ENCODE data around the gene ERFE. TPM values are rescaled to one million over a fixed set of nuclear protein-coding genes. Genes with fewer than 3 reads are reported as not detected.

Gene ERFE
- total and polyA plus RNA-seq, 2 of the 4 experiments (the other 2 are of a cell fraction), result 1.3 to 3.5 TPM

- no peak overlapping the region; a peak in 1 of 4 replicates for H4K8ac ChIP-seq (ENCODE audit: low read depth in 2 of 2, low read length in 2 of 2)
- H3K9me1 ChIP-seq (ENCODE audit: insufficient read depth, low read length), result 0 out of 2 replicates have a peak, but pooled peaks cover 7% of the 10 kb centered on the region
- no peak overlapping the region for H3K14ac ChIP-seq (replicated peaks; ENCODE audit: low read depth, low read length)
- H3K4me2 ChIP-seq (ENCODE audit: low read depth, low read length), result no peak overlapping the region
- ChIA-PET CTCF (no interaction called here), POLR2A (ENCODE audit: unreplicated experiment) (no interaction called here)
- peak overlapping the region; percentile 44; the same call in 1 of the 2 replicates for H2AK5ac ChIP-seq (ENCODE audit: low read depth, low read length)
- H3K27me3 ChIP-seq (ENCODE audit: control insufficient read depth, insufficient read depth, low read length), result no peaks in the 10 kb centered on the region
- H3K4me3 ChIP-seq (ENCODE audit: insufficient read depth, low read depth, low read length), result no peak overlapping the region
- dilution Hi-C loops (cut with HindIII; ENCODE audit: low sequenced_read_pairs, unreplicated experiment) (no loop called here), in situ Hi-C loops (cut with MboI; ENCODE audit: low sequenced_read_pairs) (no loop called here), intact Hi-C loops (cut with micrococcal nuclease) (no loop called here)
- no TSS peak for BruUV-seq (replicated peaks)
- H3K18ac ChIP-seq (ENCODE audit: low read depth, low read length), result peak overlapping the region; percentile 7; the same call in 1 of the 2 replicates
- ATAC-seq (ENCODE audit: low read depth) (peak; percentile 37), DNase-seq (no peak)
- H3K9ac ChIP-seq (ENCODE audit: low read depth, low read length), result no peak overlapping the region
- H3K56ac ChIP-seq (ENCODE audit: extremely low read depth, insufficient read depth, low read length), result no peak overlapping the region
- H3K79me1 ChIP-seq (ENCODE audit: low read depth in 1 of 2, low read length in 2 of 2), result no peaks in the 10 kb centered on the region
- H4K20me1 ChIP-seq (ENCODE audit: insufficient read depth, low read length), result no peaks in the 10 kb centered on the region
- H3K23ac ChIP-seq (ENCODE audit: low read depth, low read length), result no peak overlapping the region
- H4K91ac ChIP-seq (ENCODE audit: insufficient read depth, low read depth, low read length), result no peak overlapping the region
- TF ChIP-seq RFX5 (IDR thresholded peaks at IDR 0.05; ENCODE audit: low read depth, low read length) (no peak), CHD1 (IDR thresholded peaks at IDR 0.05; ENCODE audit: low read depth, low read length) (no peak), CTCF (conservative IDR thresholded peaks at IDR 0.05; ENCODE audit: low read depth, low read length) (peak; percentile 14; the same call in 1 of the 2 replicates)
- H2BK20ac ChIP-seq (ENCODE audit: low read depth, low read length), result no peak overlapping the region
- H2BK15ac ChIP-seq (ENCODE audit: low read depth, low read length), result no peak overlapping the region; the same call in 2 of the 3 replicates
- no peaks in the 10 kb centered on the region for H3K9me3 ChIP-seq (ENCODE audit: control insufficient read depth, insufficient read depth, low read length)
- H3K4me1 ChIP-seq (ENCODE audit: control insufficient read depth, insufficient read depth, low read length), result peaks cover 10% of the 10 kb centered on the region
- peak overlapping the region; percentile 66; the same call in 1 of the 2 replicates for H3K27ac ChIP-seq (ENCODE audit: insufficient read depth, low read length)
- no peak overlapping the region; the same call in 1 of the 2 replicates for H3K4ac ChIP-seq (ENCODE audit: low read depth, low read length)
- H4K5ac ChIP-seq (ENCODE audit: low read depth, low read length), result no peak overlapping the region
- H2AFZ ChIP-seq (replicated peaks; ENCODE audit: low read length, poor library complexity), result peak overlapping the region; percentile 18
- H3K36me3 ChIP-seq (ENCODE audit: control insufficient read depth, insufficient read depth, low read length), result no peaks in the 10 kb centered on the region
- WGBS, 2 experiments (ENCODE audit: extremely low coverage in 2 of 2, insufficient read length in 1 of 2), result 35% methylated on average over 7 of the region's 22 CpGs; no CpG with 5 or more reads in 1 of the 2 experiments
- no peak overlapping the region for H2AK9ac ChIP-seq (replicated peaks; ENCODE audit: low read depth, low read length, poor library complexity)
- H2BK120ac ChIP-seq (ENCODE audit: low read depth, low read length), result no peak overlapping the region
- H2BK5ac ChIP-seq (ENCODE audit: low read depth, low read length, poor library complexity, severe bottlenecking), result no peak overlapping the region
These were observed 5.7 kb upstream of the ERFE start for GRCh38 chr2:238152771-238153688.

Measured in IMR-90 (cell line).